GM21528 (cell line): ENCODE data around the gene ITGAE.
A peak's percentile ranks its signal among the peaks of the same experiment; 100 is the strongest.
"Not testable (repeated sequence)": the region's sequence is repeated elsewhere in the genome, so short reads cannot be mapped to it uniquely, and the experiment has no call there.

Source experiments
- ATAC-seq: cut with Tn5 transposase; IDR thresholded peaks from one replicate; pipeline ENCODE4 v1.9.1; 2021; ENCODE audit warnings: mild to moderate bottlenecking, moderate library complexity; ENCODE audit not compliant: unreplicated experiment, low FRiP score

The ITGAE gene, protein sequence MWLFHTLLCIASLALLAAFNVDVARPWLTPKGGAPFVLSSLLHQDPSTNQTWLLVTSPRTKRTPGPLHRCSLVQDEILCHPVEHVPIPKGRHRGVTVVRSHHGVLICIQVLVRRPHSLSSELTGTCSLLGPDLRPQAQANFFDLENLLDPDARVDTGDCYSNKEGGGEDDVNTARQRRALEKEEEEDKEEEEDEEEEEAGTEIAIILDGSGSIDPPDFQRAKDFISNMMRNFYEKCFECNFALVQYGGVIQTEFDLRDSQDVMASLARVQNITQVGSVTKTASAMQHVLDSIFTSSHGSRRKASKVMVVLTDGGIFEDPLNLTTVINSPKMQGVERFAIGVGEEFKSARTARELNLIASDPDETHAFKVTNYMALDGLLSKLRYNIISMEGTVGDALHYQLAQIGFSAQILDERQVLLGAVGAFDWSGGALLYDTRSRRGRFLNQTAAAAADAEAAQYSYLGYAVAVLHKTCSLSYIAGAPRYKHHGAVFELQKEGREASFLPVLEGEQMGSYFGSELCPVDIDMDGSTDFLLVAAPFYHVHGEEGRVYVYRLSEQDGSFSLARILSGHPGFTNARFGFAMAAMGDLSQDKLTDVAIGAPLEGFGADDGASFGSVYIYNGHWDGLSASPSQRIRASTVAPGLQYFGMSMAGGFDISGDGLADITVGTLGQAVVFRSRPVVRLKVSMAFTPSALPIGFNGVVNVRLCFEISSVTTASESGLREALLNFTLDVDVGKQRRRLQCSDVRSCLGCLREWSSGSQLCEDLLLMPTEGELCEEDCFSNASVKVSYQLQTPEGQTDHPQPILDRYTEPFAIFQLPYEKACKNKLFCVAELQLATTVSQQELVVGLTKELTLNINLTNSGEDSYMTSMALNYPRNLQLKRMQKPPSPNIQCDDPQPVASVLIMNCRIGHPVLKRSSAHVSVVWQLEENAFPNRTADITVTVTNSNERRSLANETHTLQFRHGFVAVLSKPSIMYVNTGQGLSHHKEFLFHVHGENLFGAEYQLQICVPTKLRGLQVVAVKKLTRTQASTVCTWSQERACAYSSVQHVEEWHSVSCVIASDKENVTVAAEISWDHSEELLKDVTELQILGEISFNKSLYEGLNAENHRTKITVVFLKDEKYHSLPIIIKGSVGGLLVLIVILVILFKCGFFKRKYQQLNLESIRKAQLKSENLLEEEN

GRCh38 chr17:3800362-3801271, at the start of gene ITGAE:
Gene ITGAE (minus strand): TSS chr17:3801188. CDS start chr17:3801144, 44 bp downstream.
- no peak for ATAC-seq

DNA sequence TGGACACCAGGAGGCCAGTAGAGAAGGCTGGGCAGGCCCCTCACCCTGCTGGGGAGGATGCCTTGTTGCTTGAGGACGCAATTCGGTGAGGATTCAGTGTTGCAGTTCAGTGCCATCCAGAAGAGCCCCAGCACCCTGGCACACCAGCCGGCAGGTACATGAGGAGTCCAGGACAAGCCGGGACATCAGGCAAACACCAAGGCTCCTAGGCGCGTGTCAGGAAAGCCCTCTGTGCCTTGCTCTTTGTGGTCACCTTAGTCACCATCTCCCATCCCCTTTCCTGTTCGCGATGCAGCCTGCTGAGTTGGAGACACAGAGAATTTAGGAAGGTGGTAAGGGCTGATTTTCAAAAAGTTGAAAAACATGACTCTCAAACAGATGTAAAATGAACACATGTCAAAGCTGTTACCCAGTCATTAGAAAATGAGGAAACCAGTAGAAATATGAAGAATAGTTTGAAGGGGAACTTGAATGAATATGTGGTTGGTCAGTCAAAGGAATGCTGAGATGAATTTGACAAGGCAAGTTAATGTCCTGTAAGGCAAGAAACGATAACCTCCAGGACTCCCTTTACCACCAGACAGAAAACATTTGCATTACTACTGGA, 47.3 kb upstream of the ITGAE start:
- no peak for ATAC-seq

- no peak for ATAC-seq
These were observed 46.2 kb upstream of the ITGAE start for GRCh38 chr17:3847165-3847670.

GRCh38 chr17:3846437-3847164, 45.6 kb upstream of the ITGAE start:
- no peak for ATAC-seq

DNA sequence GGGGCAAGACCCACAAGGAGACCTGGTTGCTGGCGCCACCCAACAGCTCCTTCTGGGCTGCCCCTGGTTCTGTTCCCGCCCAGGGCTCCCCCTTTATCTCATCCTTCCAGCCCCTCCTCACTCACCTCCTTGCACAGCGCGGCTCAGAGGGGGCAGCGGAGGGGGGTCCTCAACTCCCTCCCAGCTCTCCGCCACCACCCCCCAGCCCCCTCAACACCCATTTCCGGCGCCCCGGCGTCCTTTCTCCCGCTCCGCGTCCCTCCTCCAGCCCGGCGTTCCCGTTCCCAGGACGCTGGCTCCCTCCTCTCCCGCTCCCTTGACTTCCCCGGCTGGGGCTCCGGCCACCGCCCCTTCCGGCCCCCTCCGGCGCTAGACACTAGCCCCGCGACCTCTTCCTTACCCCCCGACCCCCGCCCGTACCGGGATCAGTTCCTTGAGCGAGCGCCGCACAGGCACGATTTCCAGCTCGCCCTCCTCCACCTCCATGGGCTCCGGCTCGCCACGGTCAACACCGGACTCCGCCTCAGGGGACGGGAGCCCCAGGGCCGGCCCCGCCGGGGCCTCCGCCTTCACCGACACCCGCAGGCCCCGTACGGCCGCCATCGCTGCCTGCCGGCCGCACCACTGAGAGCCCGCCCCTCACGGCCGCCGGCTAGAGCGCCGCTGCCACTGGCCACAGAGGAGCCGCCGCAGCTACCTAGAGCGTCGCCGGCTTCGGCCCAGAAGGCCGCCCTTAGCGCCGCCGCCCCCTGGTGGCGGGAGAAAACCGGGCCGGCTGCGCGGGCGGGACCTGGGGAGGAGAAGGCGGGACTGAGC, 44.8 kb upstream of the ITGAE start, which contains the start of gene NCBP3:
TSS of gene NCBP3 (minus strand) at position 626 of the 816 bp plus-strand sequence. CDS start at position 603, 23 bp downstream.
- ATAC-seq = peak; percentile 89

GRCh38 chr17:3845291-3845620, 44.3 kb upstream of the ITGAE start:
- peak; percentile 16 for ATAC-seq

DNA sequence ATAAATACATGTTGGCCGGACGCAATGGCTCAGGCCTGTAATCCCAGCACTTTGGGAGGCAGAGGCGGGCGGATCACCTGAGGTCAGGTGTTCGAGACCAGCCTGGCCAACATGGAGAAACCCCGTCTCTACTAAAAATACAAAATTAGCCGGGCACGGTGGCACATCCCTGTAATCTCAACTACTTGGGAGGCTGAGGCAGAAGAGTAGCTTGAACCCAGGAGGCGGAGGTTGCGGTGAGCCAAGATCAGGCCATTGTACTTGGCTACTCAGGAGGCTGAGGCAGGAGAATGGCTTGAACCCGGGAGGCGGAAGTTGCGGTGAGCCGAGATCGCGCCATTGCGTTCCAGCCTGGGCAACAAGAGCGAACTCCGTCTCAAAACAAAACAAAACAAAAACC, 43.6 kb upstream of the ITGAE start:
- not testable (repeated sequence) for ATAC-seq

- no peak for ATAC-seq
These were observed 43.0 kb upstream of the ITGAE start for GRCh38 chr17:3843935-3844516.

DNA sequence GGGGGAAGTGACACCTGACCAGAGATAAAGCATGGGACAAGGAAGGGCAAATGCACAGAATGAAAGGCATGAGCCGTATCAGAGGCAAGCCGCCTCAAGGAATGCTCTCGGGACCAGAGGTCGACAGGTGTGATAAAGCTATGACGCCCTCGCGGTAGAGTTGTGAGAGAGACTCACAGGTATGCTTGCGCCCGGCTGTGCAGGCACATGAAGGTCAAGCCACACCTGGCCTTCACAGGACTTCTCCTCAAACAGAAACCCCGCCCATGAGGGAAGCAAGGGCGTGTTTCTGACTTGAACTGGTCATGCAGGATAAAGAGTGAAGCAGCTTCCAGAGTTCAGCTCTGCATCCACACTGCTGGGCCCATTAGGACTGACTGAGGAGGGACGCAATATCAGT, 37.2 kb upstream of the ITGAE start:
- no peak for ATAC-seq

- no peak for ATAC-seq
These were observed 35.6 kb upstream of the ITGAE start for GRCh38 chr17:3836551-3836950.

GRCh38 chr17:3835410-3836229, 34.6 kb upstream of the ITGAE start:
- ATAC-seq = no peak

DNA sequence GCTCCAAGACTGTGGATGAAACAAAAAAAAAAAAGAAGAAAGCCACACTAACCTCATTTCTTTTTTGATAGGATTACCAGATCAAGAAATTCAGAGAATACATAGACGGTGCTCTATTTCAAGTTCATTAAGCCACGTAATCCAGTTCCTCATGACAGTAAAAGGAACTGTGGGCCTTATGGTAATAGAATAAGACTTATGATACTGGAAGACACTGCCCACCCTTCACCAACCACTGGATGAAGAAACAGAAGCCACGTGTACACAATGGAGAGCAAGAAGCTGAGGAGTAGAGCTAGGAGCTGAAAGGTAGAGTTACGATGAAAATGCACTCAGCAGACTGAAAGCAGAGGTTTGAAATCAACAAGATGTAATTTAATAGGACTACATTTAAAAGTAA, 33.8 kb upstream of the ITGAE start:
- ATAC-seq = no peak

DNA sequence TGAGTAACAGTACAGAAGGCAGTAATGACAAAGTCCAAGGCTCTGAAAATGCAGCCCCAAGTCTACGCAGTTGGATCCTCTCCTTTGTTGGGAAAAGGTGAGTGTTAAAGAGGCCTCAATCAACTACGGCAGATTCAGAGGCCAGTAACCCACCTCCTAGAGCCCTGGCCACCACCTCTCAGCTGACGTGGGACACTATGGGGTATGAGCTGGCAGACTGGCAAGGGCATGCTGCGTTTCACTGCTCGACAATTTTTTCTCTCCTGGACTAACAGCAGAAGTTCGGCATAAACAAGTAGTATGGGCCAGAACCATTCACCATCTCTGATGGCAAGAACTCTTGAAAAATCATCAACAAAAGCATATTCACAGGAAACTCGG, 27.9 kb upstream of the ITGAE start:
- ATAC-seq = no peak

GRCh38 chr17:3828151-3828851, 27.3 kb upstream of the ITGAE start:
- ATAC-seq = no peak

DNA sequence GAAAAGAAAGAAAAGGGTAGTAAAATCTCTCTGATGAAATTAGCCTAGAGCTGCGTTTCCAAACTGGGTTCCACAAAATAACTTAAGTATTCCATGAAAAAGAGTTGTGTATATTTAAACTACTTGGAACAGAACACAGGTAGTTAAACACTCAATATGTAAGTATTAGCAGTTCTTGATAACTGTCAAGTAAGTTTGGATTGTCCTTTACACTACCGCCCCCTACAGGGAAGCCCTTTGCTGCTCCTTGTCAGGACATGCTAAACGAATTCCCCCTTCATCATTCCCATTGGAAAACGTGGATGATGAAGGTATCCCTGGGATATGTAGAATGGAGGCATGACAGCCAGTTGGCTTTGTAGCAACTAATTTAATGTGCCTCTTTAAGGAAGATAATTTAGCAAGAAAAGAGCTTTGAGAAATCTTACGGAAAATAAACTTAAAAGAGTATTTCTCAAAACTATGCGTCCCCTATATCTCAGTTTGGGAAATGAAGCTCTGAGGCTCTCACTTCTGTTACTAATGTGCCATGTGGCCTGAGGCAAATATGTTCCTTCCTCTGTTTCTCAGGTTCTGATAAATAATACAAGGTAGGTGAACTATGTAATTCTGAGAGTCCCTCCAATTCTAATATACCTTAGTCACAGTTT, 26.3 kb upstream of the ITGAE start:
- no peak for ATAC-seq

DNA sequence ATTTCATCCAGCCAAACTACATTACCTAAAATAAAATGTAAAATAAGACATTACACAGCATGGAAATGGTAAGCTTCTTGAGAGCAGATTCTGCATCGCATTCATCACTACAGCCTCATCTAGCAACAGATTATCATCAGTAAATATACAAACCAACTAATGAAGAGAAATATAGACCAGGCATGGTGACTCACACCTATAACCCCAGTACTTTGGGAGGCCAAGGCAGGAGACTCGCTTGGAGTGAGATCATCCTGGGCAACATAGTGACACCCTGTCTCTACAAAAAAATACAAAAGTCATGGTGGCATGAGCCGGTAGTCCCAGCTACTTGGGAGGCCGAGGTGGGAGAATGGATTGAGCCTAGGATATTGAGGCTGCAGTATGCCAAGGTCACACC, 25.2 kb upstream of the ITGAE start:
- ATAC-seq = no peak
